GM20431 (cell line): ENCODE results near the gene RNF186.
"Not testable (repeated sequence)": the region's sequence is repeated elsewhere in the genome, so short reads cannot be mapped to it uniquely, and the experiment has no call there.

Source experiments
- in situ Hi-C: fragments of 300-500 bp; cut with MseI, MboI; formaldehyde crosslinking; loops from one replicate; pipeline ENCODE4 v1.15.0; 2020; ENCODE audit warnings: low sequenced_read_pairs; ENCODE audit not compliant: unreplicated experiment

Gene RNF186

GRCh38 chr1:19798486-19799229 lies 16.4 kb downstream of the RNF186 start:
- in situ Hi-C loops = no loop called here

- in situ Hi-C loops = no loop called here
These were observed 17.3 kb downstream of the RNF186 start for GRCh38 chr1:19797827-19798226.

GRCh38 chr1:19794583-19794982 lies 20.5 kb downstream of the RNF186 start:
- in situ Hi-C loops = no loop called here

- in situ Hi-C loops = no loop called here
These were observed 21.6 kb downstream of the RNF186 start for GRCh38 chr1:19793360-19794046.

- in situ Hi-C loops = no loop called here
These were observed 22.7 kb downstream of the RNF186 start for GRCh38 chr1:19792237-19793002.

- in situ Hi-C loops = not testable (repeated sequence)
These were observed 24.8 kb downstream of the RNF186 start for GRCh38 chr1:19790061-19790975.

GRCh38 chr1:19786988-19787423 lies 28.1 kb downstream of the RNF186 start:
- in situ Hi-C loops = no loop called here

- in situ Hi-C loops = no loop called here
These were observed 29.4 kb downstream of the RNF186 start for GRCh38 chr1:19785660-19786059.

GRCh38 chr1:19780267-19780877 lies 34.7 kb downstream of the RNF186 start:
- in situ Hi-C loops = no loop called here

GRCh38 chr1:19776933-19777332 lies 38.1 kb downstream of the RNF186 start:
- in situ Hi-C loops = no loop called here

- in situ Hi-C loops = no loop called here
These were observed 38.8 kb downstream of the RNF186 start for GRCh38 chr1:19776287-19776686.

GRCh38 chr1:19775831-19776230 lies 39.3 kb downstream of the RNF186 start:
- in situ Hi-C loops = no loop called here

GRCh38 chr1:19775317-19775716 lies 39.8 kb downstream of the RNF186 start:
- in situ Hi-C loops = no loop called here

GRCh38 chr1:19774180-19774785 lies 40.8 kb downstream of the RNF186 start:
- in situ Hi-C loops = no loop called here

GRCh38 chr1:19773485-19773884 lies 41.6 kb downstream of the RNF186 start:
- in situ Hi-C loops = no loop called here

GRCh38 chr1:19772053-19772452 lies 43.0 kb downstream of the RNF186 start:
- in situ Hi-C loops = no loop called here

GRCh38 chr1:19771350-19771749 lies 43.7 kb downstream of the RNF186 start:
- in situ Hi-C loops = no loop called here

- in situ Hi-C loops = no loop called here
These were observed 44.5 kb downstream of the RNF186 start for GRCh38 chr1:19770436-19771190.
